GM21825 (cell line): ENCODE measurements around the gene TRIM56.
A peak's percentile ranks its signal among the peaks of the same experiment; 100 is the strongest.
"Not testable (repeated sequence)": the region's sequence is repeated elsewhere in the genome, so short reads cannot be mapped to it uniquely, and the experiment has no call there.

Experiments used
- ATAC-seq: cut with Tn5 transposase; IDR thresholded peaks from one replicate; pipeline ENCODE4 v1.9.1; 2021; ENCODE audit warnings: mild to moderate bottlenecking, moderate library complexity; ENCODE audit not compliant: unreplicated experiment

The TRIM56 gene

DNA sequence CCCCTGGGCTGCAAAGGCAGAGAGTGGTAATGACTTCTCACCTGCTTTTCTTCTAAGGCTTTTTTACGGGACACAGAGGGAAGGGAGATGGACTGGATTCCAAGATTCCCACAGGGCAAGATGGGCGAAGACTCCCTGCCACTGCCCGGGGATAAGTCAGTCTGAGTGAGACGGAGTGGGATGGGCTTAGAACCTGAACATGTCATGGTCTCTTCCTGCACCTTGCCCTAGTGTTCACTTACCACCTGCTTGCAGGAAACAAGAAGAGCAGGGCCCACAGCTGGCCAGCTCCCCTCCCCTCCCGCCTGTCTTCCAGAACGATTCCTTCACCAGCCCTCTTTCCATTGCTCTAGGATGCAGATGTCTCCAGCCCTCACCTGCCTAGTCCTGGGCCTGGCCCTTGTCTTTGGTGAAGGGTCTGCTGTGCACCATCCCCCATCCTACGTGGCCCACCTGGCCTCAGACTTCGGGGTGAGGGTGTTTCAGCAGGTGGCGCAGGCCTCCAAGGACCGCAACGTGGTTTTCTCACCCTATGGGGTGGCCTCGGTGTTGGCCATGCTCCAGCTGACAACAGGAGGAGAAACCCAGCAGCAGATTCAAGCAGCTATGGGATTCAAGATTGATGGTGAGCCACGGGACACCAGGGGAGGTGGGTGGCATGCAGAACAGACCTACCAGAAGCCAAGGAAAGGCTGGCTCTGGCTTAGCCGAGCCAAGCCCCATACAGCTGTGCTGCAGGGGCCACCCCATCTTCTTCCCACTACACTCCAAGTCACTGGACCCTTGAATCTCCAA lies 43.0 kb downstream of the TRIM56 start:
- no peak for ATAC-seq

DNA sequence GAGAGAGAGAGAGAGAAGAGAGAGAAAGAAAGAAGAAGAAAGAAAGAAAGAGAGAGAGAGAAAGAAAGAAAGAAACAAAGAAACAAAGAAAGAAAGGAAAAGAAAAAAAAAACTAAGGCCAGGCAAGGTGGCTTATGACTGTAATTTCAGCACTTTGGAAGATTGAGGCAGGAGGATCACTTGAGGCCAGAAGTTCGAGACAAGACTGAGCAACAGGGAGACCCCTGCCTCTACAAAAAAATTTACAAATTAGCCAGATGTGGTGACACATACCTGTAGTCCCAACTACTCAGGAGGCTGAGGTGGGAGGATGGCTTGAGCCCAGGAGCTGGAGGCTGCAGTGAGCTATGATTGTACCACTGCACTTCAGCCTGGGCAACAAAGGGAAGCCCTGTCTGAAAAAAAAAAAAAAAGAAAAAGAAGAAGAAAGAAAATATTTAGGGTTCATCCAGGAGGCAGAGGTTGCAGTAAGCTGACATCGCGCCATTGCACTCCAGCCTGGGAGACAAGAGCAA lies 44.4 kb downstream of the TRIM56 start:
- no peak for ATAC-seq

DNA sequence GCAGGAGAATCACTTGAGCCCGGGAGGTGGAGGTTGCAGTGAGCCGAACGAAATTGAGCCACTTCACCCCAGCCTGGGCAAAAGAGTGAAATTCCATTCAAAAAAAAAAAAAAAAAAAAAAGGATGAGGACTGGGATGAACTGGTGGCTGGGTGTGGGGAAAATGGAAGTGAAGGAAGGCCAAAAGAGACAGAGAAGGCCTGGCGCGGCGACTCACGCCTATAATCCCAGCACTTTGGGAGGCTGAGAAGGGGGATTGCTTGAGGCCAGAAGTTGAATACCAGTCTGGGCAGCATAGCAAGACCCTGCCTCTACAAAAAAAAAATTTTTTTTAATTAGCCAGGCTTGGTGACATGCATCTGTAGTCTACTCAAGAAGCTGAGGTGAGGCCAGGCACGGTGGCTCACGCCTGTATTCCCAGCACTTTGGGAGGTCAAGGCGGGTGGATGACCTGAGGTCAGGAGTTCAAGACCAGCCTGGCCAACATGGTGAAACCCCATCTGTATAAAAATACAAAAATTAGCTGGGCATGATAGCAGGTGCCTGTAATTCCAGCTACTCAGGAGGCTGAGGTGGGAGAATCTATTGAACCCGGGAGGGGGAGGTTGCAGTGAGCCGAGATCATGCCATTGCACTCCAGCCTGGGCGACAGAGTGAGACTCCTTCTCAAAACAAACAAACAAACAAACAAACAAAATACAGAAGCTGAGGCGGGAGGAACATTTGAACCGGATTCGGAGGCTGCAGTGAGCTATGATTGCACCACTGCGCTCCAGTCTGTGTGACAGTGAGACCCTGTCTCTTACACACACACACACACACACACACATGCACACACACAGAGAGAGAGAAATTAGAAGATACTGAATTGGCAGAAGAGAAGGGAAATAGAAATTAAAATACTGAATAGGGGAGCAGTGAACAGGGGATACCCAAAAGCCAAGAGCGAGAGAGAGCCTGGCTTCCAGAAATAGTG lies 47.6 kb downstream of the TRIM56 start:
- ATAC-seq: not testable (repeated sequence)

DNA sequence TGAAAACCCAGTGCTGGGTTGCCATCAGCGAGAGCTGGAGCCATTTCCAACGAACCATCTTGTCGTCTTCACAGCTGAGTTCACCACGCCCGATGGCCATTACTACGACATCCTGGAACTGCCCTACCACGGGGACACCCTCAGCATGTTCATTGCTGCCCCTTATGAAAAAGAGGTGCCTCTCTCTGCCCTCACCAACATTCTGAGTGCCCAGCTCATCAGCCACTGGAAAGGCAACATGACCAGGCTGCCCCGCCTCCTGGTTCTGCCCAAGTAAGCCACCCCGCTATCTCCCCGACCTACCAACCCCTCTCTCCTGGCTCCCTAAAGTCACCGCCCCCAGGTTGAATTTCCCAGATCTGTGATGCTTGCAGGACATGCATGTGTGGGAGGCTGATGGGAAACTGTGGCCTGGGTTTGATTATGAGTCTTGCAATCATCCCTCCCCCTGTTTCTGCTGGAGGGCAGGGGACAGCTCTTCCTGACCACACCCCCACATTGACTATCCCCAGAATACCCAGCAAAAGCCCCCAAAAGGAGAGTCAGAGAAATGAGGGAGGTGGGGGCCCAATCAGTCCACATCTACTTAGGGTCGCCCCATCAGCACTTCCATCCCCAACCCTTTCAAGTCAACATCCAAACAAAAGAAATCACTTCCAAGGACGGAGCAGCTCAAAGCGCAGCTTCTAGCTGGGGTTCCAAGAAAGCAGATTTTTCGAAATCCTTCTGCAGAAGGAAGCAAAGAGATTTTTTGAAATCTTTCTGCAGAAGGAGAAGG lies 48.5 kb downstream of the TRIM56 start:
- ATAC-seq: no peak

DNA sequence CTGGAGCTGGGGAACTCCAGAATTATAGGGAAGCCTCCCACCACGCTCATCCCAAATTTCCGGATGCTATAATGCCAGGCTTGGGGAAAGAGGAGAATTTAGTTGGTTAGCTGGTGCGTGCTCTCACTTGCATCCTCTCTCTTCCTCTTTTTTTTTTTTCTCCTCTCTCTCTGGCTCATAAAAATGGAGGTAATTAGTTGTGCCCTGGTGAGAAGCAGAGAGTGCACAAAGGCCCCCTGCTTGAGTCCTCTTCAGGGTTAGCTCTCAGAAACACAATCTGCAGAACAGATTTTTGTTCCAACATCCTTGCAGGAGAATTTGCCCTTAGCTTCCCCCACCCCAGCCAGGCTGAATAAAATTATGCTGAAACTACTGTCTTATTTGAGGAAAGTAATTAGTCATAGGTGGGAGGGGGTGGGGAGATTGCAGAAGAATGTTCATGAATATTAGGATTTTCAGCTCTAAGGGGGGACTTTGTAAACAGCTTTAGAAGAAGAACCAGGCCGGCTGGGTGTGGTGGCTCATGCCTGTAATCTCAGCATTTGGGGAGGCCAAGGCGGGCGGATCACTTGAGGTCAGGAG lies 49.2 kb downstream of the TRIM56 start:
- ATAC-seq: no peak

DNA sequence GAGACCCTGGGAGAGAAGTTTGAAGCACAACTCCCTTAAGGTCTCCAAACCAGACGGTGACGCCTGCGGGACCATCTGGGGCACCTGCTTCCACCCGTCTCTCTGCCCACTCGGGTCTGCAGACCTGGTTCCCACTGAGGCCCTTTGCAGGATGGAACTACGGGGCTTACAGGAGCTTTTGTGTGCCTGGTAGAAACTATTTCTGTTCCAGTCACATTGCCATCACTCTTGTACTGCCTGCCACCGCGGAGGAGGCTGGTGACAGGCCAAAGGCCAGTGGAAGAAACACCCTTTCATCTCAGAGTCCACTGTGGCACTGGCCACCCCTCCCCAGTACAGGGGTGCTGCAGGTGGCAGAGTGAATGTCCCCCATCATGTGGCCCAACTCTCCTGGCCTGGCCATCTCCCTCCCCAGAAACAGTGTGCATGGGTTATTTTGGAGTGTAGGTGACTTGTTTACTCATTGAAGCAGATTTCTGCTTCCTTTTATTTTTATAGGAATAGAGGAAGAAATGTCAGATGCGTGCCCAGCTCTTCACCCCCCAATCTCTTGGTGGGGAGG lies 52.5 kb downstream of the TRIM56 start:
- ATAC-seq: no peak

DNA sequence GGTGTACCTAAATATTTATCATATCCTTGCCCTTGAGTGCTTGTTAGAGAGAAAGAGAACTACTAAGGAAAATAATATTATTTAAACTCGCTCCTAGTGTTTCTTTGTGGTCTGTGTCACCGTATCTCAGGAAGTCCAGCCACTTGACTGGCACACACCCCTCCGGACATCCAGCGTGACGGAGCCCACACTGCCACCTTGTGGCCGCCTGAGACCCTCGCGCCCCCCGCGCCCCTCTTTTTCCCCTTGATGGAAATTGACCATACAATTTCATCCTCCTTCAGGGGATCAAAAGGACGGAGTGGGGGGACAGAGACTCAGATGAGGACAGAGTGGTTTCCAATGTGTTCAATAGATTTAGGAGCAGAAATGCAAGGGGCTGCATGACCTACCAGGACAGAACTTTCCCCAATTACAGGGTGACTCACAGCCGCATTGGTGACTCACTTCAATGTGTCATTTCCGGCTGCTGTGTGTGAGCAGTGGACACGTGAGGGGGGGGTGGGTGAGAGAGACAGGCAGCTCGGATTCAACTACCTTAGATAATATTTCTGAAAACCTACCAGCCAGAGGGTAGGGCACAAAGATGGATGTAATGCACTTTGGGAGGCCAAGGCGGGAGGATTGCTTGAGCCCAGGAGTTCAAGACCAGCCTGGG lies 53.1 kb downstream of the TRIM56 start:
- ATAC-seq: peak; percentile 89

DNA sequence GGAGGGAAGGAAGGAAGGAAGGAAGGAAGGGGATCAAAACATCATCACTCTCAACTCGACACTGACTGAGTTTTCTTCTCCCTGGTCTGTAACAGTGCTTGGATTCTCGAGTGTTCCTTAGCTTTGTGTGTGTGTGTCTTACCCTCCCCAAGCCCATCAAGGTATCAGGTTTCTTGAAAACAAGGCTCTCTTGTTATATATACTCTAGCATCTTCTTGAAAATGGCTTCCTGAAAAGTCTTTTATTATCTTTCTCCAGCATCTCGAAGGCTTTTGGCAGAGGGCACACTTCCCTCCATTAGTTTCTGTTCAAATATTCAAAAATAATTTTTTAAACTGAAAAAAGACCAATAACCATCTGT lies 55.0 kb downstream of the TRIM56 start:
- no peak for ATAC-seq

DNA sequence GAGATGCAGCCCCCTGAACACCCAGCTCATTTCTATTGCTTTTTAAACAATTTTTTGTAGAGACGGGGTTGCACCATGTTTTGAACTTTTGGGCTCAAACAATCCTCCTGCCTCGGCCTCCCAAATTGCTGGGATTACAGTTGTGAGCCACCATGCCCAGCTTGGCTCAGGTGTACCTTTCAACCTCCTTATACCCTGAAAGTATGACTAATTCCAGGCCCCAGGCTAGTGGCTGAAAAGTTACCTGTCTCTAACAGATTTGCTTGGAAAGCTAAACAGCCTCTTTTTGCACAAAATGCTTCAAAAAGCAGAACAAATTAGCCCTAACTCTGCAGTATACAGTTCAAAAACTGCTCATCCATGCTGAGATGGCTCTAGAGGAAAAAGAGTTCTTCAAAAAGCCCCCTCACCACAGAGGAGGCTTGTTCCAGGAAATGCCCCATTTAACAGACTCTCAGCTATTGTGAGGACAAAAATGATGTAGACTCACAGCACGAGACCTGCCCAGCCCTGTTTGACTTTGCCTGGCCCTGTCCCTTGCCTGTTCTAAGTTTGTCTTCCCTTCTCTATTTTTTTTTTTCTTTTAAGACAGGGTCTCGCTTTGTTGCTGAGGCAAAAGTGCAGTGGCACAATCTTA lies 55.6 kb downstream of the TRIM56 start:
- ATAC-seq: no peak
